ENCODE measurements around the gene EHMT1. TPM values are rescaled to one million over a fixed set of nuclear protein-coding genes. Genes with fewer than 3 reads are reported as not detected.
"Not testable (repeated sequence)": the region's sequence is repeated elsewhere in the genome, so short reads cannot be mapped to it uniquely, and the experiment has no call there.

Gene EHMT1
- polyA plus RNA-seq, 1 donor, result 78.7 TPM

DNA sequence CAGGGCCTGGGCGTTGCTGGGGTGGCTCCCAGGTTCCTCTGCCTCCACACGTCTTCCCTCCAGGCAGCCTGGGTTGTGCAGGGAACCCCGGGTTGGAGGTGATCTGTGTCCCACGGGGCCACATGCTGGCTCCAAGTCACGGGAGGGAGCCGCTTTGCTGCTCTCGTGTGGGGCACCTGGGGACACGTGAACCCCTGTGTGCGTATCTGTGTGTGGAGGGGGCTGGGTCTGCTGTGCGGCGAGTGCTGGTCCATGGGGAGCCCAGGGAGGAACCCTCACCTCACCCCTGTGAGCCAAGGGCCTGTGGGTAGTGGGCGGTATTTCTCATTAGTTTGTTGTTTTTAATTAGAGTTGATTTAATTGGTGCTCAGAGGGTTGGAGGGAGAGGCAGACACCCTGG, 266.3 kb downstream of the EHMT1 start:
- not testable (repeated sequence) for DNase-seq

Other genes starting within 250 kb of the EHMT1 start
- gene EXD3, start 195.8 kb upstream of the EHMT1 start, polyA plus RNA-seq (ENCODE audit: insufficient read length), result 14.1 TPM
- gene NOXA1, start 195.6 kb upstream of the EHMT1 start, polyA plus RNA-seq (ENCODE audit: insufficient read length), result 6.7 TPM
- 0.33 TPM for gene ENTPD8, start 177.6 kb upstream of the EHMT1 start, polyA plus RNA-seq (ENCODE audit: insufficient read length)
- gene NSMF, start 159.7 kb upstream of the EHMT1 start, polyA plus RNA-seq (ENCODE audit: insufficient read length), result 49.2 TPM
- 3.7 TPM for gene PNPLA7, start 68.6 kb upstream of the EHMT1 start, polyA plus RNA-seq (ENCODE audit: insufficient read length)
- 11.7 TPM for gene MRPL41, start 67.1 kb upstream of the EHMT1 start, polyA plus RNA-seq (ENCODE audit: insufficient read length)
- 55.2 TPM for gene DPH7, start 40.1 kb upstream of the EHMT1 start, polyA plus RNA-seq (ENCODE audit: insufficient read length)
- gene ZMYND19, start 28.5 kb upstream of the EHMT1 start, polyA plus RNA-seq (ENCODE audit: insufficient read length), result 19.5 TPM
- gene ARRDC1, start 13.3 kb upstream of the EHMT1 start, polyA plus RNA-seq (ENCODE audit: insufficient read length), result 29.8 TPM